Thymus (tissue), 11 donors: ENCODE data around the gene ZFP91. TPM values are rescaled to one million over a fixed set of nuclear protein-coding genes. Genes with fewer than 3 reads are reported as not detected.
A peak's percentile ranks its signal among the peaks of the same experiment; 100 is the strongest.

Experiments used
- DNase-seq, 9 donors: peaks; one replicate each; pipeline ENCODE4 v3.0.0-alpha.2; 2013; ENCODE audit warnings: low spot score in 9 of 9, low read depth in 6 of 9, missing footprints in 1 of 9
- H3K27ac ChIP-seq, 2 donors: one replicate each; pipeline ENCODE4 v1.5.1; 2013; ENCODE audit warnings: control low read depth in 1 of 2, low read depth in 1 of 2, low read length in 1 of 2, mild to moderate bottlenecking in 1 of 2, moderate library complexity in 1 of 2
- H3K27me3 ChIP-seq, 2 donors: one replicate each; pipeline ENCODE4 v1.5.1; 2013; ENCODE audit warnings: low read length in 1 of 2; ENCODE audit not compliant: control insufficient read depth in 2 of 2, insufficient read depth in 1 of 2
- H3K36me3 ChIP-seq, 2 donors: one replicate each; pipeline ENCODE4 v1.5.1; 2013; ENCODE audit warnings: low read length in 1 of 2, mild to moderate bottlenecking in 1 of 2, moderate library complexity in 1 of 2; ENCODE audit not compliant: control insufficient read depth in 2 of 2, insufficient read depth in 2 of 2
- H3K4me1 ChIP-seq, 2 donors: one replicate each; pipeline ENCODE4 v1.5.1; 2013; ENCODE audit warnings: low read length in 2 of 2; ENCODE audit not compliant: control insufficient read depth in 2 of 2, insufficient read depth in 2 of 2
- H3K4me3 ChIP-seq, 2 donors: one replicate each; pipeline ENCODE4 v1.5.1; 2013; ENCODE audit warnings: low read length in 2 of 2, control low read depth in 1 of 2, mild to moderate bottlenecking in 1 of 2
- H3K9me3 ChIP-seq, 2 donors: one replicate each; pipeline ENCODE4 v1.5.1; 2013; ENCODE audit warnings: low read length in 1 of 2, mild to moderate bottlenecking in 1 of 2; ENCODE audit not compliant: control insufficient read depth in 2 of 2, insufficient read depth in 1 of 2
- WGBS: extraction: QIAGEN DNeasy Blood & Tissue Kit; methylation state at CpG from one replicate; pipeline ENCODE4 v1.1.7; 2013; 5-methylcytosine and 5-hydroxymethylcytosine counted together
- polyA plus RNA-seq: library from polyadenylated mRNA; stranded (reverse); fragments of 200-250 nt; gene quantifications from one replicate; pipeline ENCODE4 v1.2.3, GENCODE V29; 2013
- total RNA-seq: library from RNA; stranded (reverse); fragments of 120-200 nt; gene quantifications from one replicate; pipeline ENCODE4 v1.2.4, GENCODE V29; 2013
- donor health status: healthy.

ZFP91 gene
- total and polyA plus RNA-seq, 2 donors, result 20.2 to 35.8 TPM

- peak in 2 of 9 donors; percentile 12 to 55 for DNase-seq
- H3K27me3 ChIP-seq, result no peaks in the 10 kb centered on the region
- no peak overlapping the region for H3K4me3 ChIP-seq
- no peak overlapping the region for H3K27ac ChIP-seq
- WGBS, result 97% methylated on average over 4 of the region's 4 CpGs
- no peaks in the 10 kb centered on the region for H3K4me1 ChIP-seq
- peaks cover 30 to 92% of the 10 kb centered on the region in 2 donors for H3K36me3 ChIP-seq
- no peaks in the 10 kb centered on the region for H3K9me3 ChIP-seq
Observed at GRCh38 chr11:58617976-58618557, 39.2 kb downstream of the ZFP91 start.

- Histone ChIP-seq H3K4me1 (no peaks in the 10 kb centered on the region), H3K27me3 (no peaks in the 10 kb centered on the region), H3K36me3 (peaks cover 38 to 93% of the 10 kb centered on the region in 2 donors), H3K4me3 (no peak overlapping the region), H3K9me3 (no peaks in the 10 kb centered on the region), H3K27ac (peak overlapping the region in 1 of 2 donors; percentile 2)
- 85% methylated on average over 4 of the region's 4 CpGs for WGBS
- DNase-seq, result peak in 2 of 9 donors; percentile 4 to 27
Observed at GRCh38 chr11:58621586-58622262, 42.9 kb downstream of the ZFP91 start.

- DNase-seq, result no peak
- WGBS, result 95% methylated on average over 2 of the region's 2 CpGs
- no peak within 1 kb of the TSS for H3K4me3 ChIP-seq
- H3K36me3 ChIP-seq, result peaks cover 33 to 87% of the 10 kb centered on the region in 2 donors
- H3K4me1 ChIP-seq, result no peaks in the 10 kb centered on the region
- peak within 1 kb of the TSS in 1 of 2 donors; percentile 2 for H3K27ac ChIP-seq
- no peaks in the 10 kb centered on the region for H3K9me3 ChIP-seq
- H3K27me3 ChIP-seq, result no peaks in the 10 kb centered on the region
Observed at GRCh38 chr11:58622344-58622743, 43.5 kb downstream of the ZFP91 start, which contains the start of gene CNTF. CNTF (plus strand) TSS chr11:58622665; CDS start chr11:58622753, 88 bp downstream.

GRCh38 chr11:58625086-58625485 is 46.2 kb downstream of the ZFP91 start:
- WGBS, result 98% methylated on average over 4 of the region's 4 CpGs
- H3K36me3 ChIP-seq, result peaks cover 20 to 60% of the 10 kb centered on the region in 2 donors

GRCh38 chr11:58625826-58626460 is 47.1 kb downstream of the ZFP91 start:
- no peaks in the 10 kb centered on the region for H3K9me3 ChIP-seq
- no peaks in the 10 kb centered on the region for H3K4me1 ChIP-seq
- H3K36me3 ChIP-seq, result peaks cover 20 to 52% of the 10 kb centered on the region in 2 donors
- 95% methylated on average over 4 of the region's 4 CpGs for WGBS
- no peak overlapping the region for H3K27ac ChIP-seq
- H3K27me3 ChIP-seq, result no peaks in the 10 kb centered on the region
- H3K4me3 ChIP-seq, result no peak overlapping the region
- no peak for DNase-seq

More at GRCh38 chr11:58625086-58625485, 46.2 kb downstream of the ZFP91 start:
- no peaks in the 10 kb centered on the region for H3K27me3 ChIP-seq
- DNase-seq, result no peak
- H3K9me3 ChIP-seq, result no peaks in the 10 kb centered on the region
- H3K4me1 ChIP-seq, result no peaks in the 10 kb centered on the region
- H3K27ac ChIP-seq, result no peak overlapping the region
- H3K4me3 ChIP-seq, result no peak overlapping the region

GRCh38 chr11:58626934-58627483 is 48.1 kb downstream of the ZFP91 start:
- no peaks in the 10 kb centered on the region for H3K9me3 ChIP-seq
- no peaks in the 10 kb centered on the region for H3K4me1 ChIP-seq
- 85% methylated on average over 4 of the region's 4 CpGs for WGBS
- no peak for DNase-seq
- no peaks in the 10 kb centered on the region for H3K27me3 ChIP-seq
- no peak overlapping the region for H3K4me3 ChIP-seq
- no peak overlapping the region for H3K27ac ChIP-seq
- peaks cover 20 to 43% of the 10 kb centered on the region in 2 donors for H3K36me3 ChIP-seq

GRCh38 chr11:58628446-58628845 is 49.6 kb downstream of the ZFP91 start:
- Histone ChIP-seq H3K9me3 (no peaks in the 10 kb centered on the region), H3K36me3 (peaks cover 13 to 29% of the 10 kb centered on the region in 2 donors), H3K4me1 (no peaks in the 10 kb centered on the region), H3K27me3 (no peaks in the 10 kb centered on the region), H3K4me3 (no peak overlapping the region), H3K27ac (no peak overlapping the region)
- 97% methylated on average over 3 of the region's 3 CpGs for WGBS
- DNase-seq, result no peak

- no peak overlapping the region for H3K4me3 ChIP-seq
- peak in 7 of 9 donors; percentile 19 to 70 (median 42) for DNase-seq
- peaks cover 3 to 15% of the 10 kb centered on the region in 2 donors for H3K36me3 ChIP-seq
- H3K27ac ChIP-seq, result peak overlapping the region in 1 of 2 donors; percentile 12
- H3K27me3 ChIP-seq, result no peaks in the 10 kb centered on the region
- 27% methylated on average over 2 of the region's 2 CpGs for WGBS
- no peaks in the 10 kb centered on the region for H3K9me3 ChIP-seq
- no peaks in the 10 kb centered on the region for H3K4me1 ChIP-seq
Observed at GRCh38 chr11:58629857-58630256, 51.0 kb downstream of the ZFP91 start.

GRCh38 chr11:58631378-58631777 is 52.5 kb downstream of the ZFP91 start:
- DNase-seq, result no peak
- 98% methylated on average over 3 of the region's 3 CpGs for WGBS
- H3K27ac ChIP-seq, result no peak overlapping the region
- no peak overlapping the region for H3K4me3 ChIP-seq
- no peaks in the 10 kb centered on the region for H3K4me1 ChIP-seq
- H3K36me3 ChIP-seq, result no peaks in the 10 kb centered on the region
- H3K9me3 ChIP-seq, result no peaks in the 10 kb centered on the region
- no peaks in the 10 kb centered on the region for H3K27me3 ChIP-seq
